CMK (cell line): ENCODE results near the gene PDLIM5.

Source experiments
- DNase-seq: peaks from one replicate; pipeline ENCODE4 v3.0.0-alpha.2; 2010; ENCODE audit warnings: low read depth

Gene PDLIM5

GRCh38 chr4:94561249-94562024 lies 109.7 kb downstream of the PDLIM5 start:
- no peak for DNase-seq

DNA sequence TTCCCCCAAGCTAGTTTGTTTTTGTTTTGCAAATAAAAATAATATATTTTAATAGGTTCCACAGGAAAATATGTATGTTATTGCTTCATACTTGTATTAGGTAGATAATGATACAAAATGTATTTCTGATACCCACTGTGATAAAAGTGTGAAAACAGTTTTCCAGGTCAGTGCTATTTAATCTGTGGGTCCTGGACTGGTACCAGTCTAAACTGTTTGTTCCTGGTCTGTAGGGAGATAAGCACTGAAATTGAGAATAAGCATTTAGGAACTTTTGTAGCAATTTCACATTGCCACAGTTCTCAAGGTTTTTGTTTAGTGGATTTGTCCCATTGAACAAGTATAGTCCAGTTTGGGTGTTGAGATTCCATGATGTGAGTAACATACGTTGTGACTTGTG lies 110.5 kb downstream of the PDLIM5 start:
- DNase-seq: no peak

GRCh38 chr4:94564252-94564651 lies 112.5 kb downstream of the PDLIM5 start:
- DNase-seq: no peak

- no peak for DNase-seq
Observed at GRCh38 chr4:94566420-94566819, 114.7 kb downstream of the PDLIM5 start.

- no peak for DNase-seq
Observed at GRCh38 chr4:94567811-94568210, 116.1 kb downstream of the PDLIM5 start.

- no peak for DNase-seq
Observed at GRCh38 chr4:94570558-94570957, 118.8 kb downstream of the PDLIM5 start.

DNA sequence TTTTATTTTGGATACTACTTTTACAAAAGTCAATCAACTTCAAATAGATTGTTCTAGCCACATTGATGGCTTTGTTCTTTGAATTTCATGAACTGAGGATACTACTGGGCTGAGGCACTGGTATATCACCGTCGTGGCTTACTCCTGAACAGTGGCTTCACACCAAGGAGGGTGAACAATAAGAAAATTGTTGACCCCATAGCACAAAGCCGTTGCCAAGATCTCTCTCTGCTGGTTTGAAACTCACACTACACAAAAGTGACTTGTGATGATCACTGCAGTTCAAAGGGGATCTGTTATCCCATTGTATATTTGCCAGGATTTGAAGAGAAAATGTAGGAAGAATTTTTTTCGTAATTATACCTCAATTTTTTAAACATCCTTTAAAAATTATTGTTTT lies 119.6 kb downstream of the PDLIM5 start:
- no peak for DNase-seq

DNA sequence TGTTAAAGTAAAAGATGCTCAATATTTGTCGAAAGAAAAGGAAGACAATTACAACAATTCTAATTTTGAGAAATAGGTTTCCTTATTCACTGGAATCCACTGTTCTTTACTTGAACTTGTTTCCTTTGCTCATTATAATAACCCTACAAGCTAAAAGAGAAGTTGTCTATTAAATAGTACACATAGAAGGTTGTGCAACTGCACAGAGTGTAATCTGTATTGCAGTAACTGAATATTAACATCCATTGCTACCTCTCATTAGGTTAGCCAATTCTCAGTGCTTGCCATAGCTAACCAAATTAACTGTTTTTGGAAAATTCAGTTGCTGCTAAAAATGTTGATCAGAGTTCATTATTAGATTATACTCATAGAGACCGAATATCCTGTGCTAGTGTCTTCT lies 120.0 kb downstream of the PDLIM5 start:
- DNase-seq: no peak

DNA sequence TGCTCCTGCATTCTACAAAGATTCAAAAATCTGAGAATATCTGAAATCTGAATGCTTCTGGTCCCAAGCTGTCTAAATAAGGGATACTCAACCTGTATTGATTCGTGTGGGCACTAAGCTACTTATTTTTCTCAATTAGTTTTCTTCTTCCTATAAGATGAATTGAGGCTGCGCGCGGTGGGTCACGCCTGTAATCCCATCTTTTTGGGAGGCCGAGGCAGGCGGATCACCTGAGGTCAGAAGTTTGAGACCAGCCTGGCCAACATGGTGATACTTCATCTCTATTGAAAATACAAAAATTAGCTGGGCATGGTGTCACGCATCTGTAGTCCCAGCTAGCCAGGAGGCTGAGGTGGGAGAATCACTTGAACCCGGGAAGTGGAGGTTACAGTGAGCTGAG lies 122.3 kb downstream of the PDLIM5 start:
- DNase-seq: no peak

- no peak for DNase-seq
Observed at GRCh38 chr4:94574616-94575015, 122.9 kb downstream of the PDLIM5 start.

DNA sequence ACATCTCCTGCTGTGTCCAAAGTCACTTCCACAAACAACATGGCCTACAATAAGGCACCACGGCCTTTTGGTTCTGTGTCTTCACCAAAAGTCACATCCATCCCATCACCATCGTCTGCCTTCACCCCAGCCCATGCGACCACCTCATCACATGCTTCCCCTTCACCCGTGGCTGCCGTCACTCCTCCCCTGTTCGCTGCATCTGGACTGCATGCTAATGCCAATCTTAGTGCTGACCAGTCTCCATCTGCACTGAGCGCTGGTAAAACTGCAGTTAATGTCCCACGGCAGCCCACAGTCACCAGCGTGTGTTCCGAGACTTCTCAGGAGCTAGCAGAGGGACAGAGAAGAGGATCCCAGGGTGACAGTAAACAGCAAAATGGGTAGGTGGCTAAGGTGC lies 123.9 kb downstream of the PDLIM5 start:
- no peak for DNase-seq

GRCh38 chr4:94576210-94576609 lies 124.5 kb downstream of the PDLIM5 start:
- DNase-seq: no peak

DNA sequence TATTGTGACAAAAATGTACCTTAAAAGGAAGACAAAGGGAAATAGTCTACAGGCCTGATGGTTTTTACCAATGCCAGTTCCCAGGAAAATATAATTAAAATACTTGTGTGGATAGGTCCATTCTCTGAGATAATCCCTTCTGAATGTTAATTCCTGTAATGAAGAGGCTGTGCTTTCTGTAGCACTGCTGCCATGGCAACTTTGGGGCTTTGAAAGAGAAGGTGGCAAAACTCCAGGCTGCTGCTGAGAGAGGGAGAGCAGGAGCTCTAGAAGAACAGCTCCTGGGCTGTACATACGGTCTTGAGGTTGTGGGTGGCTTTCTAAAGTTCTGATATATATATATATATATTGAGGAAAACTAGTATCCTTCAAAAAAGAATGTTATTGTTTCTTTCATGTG lies 125.4 kb downstream of the PDLIM5 start:
- DNase-seq: no peak

GRCh38 chr4:94578195-94578594 lies 126.5 kb downstream of the PDLIM5 start:
- DNase-seq: no peak

GRCh38 chr4:94581766-94582165 lies 130.0 kb downstream of the PDLIM5 start:
- DNase-seq: no peak

DNA sequence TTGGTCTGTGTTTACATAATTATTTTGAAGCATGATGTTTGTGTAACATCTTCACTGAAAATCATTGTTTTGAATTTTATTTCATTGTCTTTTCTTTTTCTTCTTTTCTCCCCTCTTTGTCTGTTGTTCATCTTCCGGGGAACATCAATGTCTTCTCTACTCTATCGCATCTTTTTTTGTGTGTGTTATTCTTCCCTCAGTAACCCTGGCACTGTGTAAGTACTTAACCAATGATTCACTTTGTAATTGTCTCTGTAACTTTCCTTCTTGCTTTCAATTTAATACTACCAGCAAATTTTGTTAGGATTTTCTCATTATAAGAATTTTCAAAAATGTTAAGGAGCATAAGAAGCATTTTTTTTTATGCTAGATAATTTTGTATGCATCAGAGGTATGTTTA lies 130.8 kb downstream of the PDLIM5 start:
- DNase-seq: no peak

GRCh38 chr4:94583914-94584641 lies 132.3 kb downstream of the PDLIM5 start:
- DNase-seq: no peak

DNA sequence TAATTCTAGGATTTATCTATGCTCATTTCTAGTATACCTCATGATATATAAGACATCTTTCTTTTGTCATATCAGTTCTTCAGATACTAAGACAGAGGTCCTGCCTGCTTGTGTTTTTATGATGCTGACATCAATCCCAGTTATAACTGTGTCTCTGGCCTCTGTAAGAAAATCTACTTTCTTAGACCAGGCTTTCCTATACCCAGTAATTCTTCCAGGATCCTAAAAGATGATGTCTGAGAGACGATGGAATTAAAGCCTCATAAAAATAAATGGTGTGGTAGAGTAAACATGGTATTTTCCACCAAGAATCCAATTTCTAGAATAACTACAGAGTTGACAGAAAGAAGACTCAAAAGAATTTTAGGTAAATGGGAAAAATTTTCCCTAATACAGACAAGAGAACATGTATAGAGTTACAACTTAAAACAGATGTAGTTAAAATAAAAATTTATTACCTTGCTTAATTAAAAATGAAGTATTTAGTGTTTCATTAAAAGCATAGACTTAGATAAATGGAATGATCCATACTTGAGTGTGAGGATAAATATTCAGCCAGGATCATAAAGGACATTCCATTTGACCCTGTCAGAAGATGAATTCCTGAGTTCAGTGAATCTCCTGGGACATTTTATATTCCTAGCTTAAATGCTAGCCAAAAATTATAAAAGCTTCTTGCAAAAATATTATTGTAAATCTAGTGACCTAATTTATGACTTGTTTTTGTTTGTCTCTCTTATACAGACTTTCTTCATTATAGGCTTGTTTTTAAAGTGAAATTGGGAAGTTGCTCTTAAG lies 137.4 kb downstream of the PDLIM5 start:
- DNase-seq: no peak

- no peak for DNase-seq
Observed at GRCh38 chr4:94590493-94590892, 138.8 kb downstream of the PDLIM5 start.

GRCh38 chr4:94591289-94591688 lies 139.5 kb downstream of the PDLIM5 start:
- no peak for DNase-seq

DNA sequence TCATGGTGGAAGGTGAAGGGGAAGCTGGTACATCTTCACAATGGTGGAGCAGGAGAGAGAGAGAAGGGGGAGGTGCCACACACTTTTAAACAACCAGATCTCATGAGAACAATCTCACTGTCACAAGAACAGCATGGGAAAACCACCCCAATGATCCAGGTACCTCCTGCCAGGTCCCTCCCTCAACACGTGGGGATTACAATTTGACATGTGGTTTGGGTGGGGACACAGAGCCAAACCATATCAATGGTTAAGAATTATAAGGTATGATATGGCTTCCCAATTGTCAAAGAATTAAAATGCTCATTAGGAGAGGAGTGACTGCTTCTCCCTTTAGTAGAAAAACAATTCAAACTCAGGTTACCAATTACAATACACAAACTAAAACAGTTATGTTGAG lies 143.3 kb downstream of the PDLIM5 start:
- DNase-seq: no peak

- DNase-seq: peak; percentile 8
Observed at GRCh38 chr4:94595880-94596483, 144.2 kb downstream of the PDLIM5 start.
